ENCODE results near the gene USP40.
"Not testable (repeated sequence)": the region's sequence is repeated elsewhere in the genome, so short reads cannot be mapped to it uniquely, and the experiment has no call there.

Gene USP40

GRCh38 chr2:233584210-233584609 lies 17.6 kb upstream of the USP40 start:
- in situ Hi-C loops (cut with MboI; ENCODE audit: low pct_unique_long_range_greater_than_20kb, low sequenced_read_pairs, unreplicated experiment): no loop called here
- no peak for DNase-seq (ENCODE audit: low spot score)
- TF ChIP-seq CTCF (IDR thresholded peaks at IDR 0.05; ENCODE audit: extremely low read depth, insufficient read depth, missing control alignments): no peak

GRCh38 chr2:233583217-233583965 lies 16.8 kb upstream of the USP40 start:
- DNase-seq (ENCODE audit: low spot score); in situ Hi-C loops (cut with MboI; ENCODE audit: low pct_unique_long_range_greater_than_20kb, low sequenced_read_pairs, unreplicated experiment): not testable (repeated sequence)

GRCh38 chr2:233577341-233577740 lies 10.8 kb upstream of the USP40 start:
- in situ Hi-C loops (cut with MboI; ENCODE audit: low pct_unique_long_range_greater_than_20kb, low sequenced_read_pairs, unreplicated experiment); DNase-seq (ENCODE audit: low spot score): not testable (repeated sequence)

- in situ Hi-C loops (cut with MboI; ENCODE audit: low pct_unique_long_range_greater_than_20kb, low sequenced_read_pairs, unreplicated experiment): no loop called here
- no peak for DNase-seq (ENCODE audit: low spot score)
- no peak for TF ChIP-seq CTCF (IDR thresholded peaks at IDR 0.05; ENCODE audit: extremely low read depth, insufficient read depth, missing control alignments)
Observed at GRCh38 chr2:233572468-233572867, 5.9 kb upstream of the USP40 start.

- in situ Hi-C loops (cut with MboI; ENCODE audit: low pct_unique_long_range_greater_than_20kb, low sequenced_read_pairs, unreplicated experiment): no loop called here
- no peak for DNase-seq (ENCODE audit: low spot score)
- TF ChIP-seq CTCF (IDR thresholded peaks at IDR 0.05; ENCODE audit: extremely low read depth, insufficient read depth, missing control alignments): no peak
Observed at GRCh38 chr2:233571462-233571861, 4.9 kb upstream of the USP40 start.

GRCh38 chr2:233571001-233571400 lies 4.4 kb upstream of the USP40 start:
- no peak for TF ChIP-seq CTCF (IDR thresholded peaks at IDR 0.05; ENCODE audit: extremely low read depth, insufficient read depth, missing control alignments)
- DNase-seq (ENCODE audit: low spot score): no peak
- in situ Hi-C loops (cut with MboI; ENCODE audit: low pct_unique_long_range_greater_than_20kb, low sequenced_read_pairs, unreplicated experiment): no loop called here

- in situ Hi-C loops (cut with MboI; ENCODE audit: low pct_unique_long_range_greater_than_20kb, low sequenced_read_pairs, unreplicated experiment): no loop called here
- TF ChIP-seq CTCF (IDR thresholded peaks at IDR 0.05; ENCODE audit: extremely low read depth, insufficient read depth, missing control alignments): no peak
- DNase-seq (ENCODE audit: low spot score): no peak
Observed at GRCh38 chr2:233565685-233566140, 869 bp downstream of the USP40 start.

Measured in GM13977 (cell line).